OCI-LY3 (cell line): ENCODE data around the gene HOXB6.

ENCODE experiments used
- EZH2phosphoT487 ChIP-seq: fragments of 200-600 bp; shearing (Covaris generic); IDR thresholded peaks from 2 replicates; pipeline ENCODE4 v1.6.1; 2018; ENCODE audit warnings: antibody characterized with exemption, mixed run types, low read depth
- TF ChIP-seq, protein P1 (sequence below): fragments of 200-600, 300-600 bp; sonication (generic); IDR thresholded peaks from 2 replicates; pipeline ENCODE4 v1.5.1; 2014; ENCODE audit warnings: antibody characterized with exemption, low read length, low read depth

DNA sequence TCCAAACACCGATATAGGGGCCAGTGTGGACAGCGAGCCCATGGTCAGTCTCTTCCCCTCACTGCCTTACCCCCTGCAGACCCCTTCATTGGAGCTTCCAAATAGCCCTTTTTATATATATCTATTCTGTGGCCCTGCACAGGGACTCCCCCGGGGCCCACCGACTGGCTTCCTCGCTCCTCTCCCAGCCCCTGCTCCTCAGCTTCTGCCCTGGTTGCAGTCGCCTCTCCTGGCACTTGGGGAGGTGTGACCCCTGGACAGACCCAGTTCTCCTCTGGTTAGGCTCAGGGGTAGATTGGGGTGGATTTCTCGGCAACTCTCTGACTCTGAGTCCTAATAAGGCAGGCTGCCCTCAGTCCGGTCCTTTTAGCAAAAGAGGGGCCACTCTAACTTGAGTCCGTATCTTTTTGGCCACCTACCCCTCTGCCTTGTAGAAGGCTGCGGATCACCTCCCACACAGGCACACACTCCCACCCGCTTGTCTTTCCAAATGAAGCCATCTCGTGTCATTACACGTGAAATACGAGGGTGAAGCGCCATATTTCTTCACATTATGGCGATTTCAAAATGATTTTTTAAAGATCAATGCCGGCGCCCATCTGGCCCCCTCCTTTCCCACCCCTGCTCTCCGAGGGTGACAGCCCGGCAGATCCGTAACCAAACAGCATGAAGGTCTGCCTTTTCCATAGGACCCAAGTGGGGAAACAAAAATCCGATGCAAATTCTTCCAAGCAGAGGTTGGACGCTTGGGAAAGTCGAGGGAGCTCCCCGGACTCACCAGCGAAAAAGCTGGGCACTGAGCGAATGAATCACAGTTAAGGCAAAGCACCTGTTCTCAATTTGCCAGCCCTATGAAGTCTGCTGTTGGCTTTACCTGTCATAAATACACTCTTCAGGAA, 23.1 kb upstream of the HOXB6 start:
- TF ChIP-seq, protein P1, sequence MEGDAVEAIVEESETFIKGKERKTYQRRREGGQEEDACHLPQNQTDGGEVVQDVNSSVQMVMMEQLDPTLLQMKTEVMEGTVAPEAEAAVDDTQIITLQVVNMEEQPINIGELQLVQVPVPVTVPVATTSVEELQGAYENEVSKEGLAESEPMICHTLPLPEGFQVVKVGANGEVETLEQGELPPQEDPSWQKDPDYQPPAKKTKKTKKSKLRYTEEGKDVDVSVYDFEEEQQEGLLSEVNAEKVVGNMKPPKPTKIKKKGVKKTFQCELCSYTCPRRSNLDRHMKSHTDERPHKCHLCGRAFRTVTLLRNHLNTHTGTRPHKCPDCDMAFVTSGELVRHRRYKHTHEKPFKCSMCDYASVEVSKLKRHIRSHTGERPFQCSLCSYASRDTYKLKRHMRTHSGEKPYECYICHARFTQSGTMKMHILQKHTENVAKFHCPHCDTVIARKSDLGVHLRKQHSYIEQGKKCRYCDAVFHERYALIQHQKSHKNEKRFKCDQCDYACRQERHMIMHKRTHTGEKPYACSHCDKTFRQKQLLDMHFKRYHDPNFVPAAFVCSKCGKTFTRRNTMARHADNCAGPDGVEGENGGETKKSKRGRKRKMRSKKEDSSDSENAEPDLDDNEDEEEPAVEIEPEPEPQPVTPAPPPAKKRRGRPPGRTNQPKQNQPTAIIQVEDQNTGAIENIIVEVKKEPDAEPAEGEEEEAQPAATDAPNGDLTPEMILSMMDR = no peak
- no peak for TF ChIP-seq EZH2phosphoT487
